Keratinocyte (primary cell): ENCODE results near the gene RPL13. TPM values are rescaled to one million over a fixed set of nuclear protein-coding genes. Genes with fewer than 3 reads are reported as not detected.

Experiments used
- DNase-seq: peaks from one replicate; pipeline ENCODE4 v3.0.0-alpha.2; 2011; ENCODE audit warnings: low read depth, missing footprints, low spot score
- FAIRE-seq: peaks from 2 replicates; lab custom pipeline; 2011; peaks lifted over from hg19 to GRCh38; lab: Jason Lieb, UNC
- H2AFZ ChIP-seq: 2 replicates; pipeline ENCODE4 v1.6.0; 2012; ENCODE audit warnings: low read length, control low read depth, inconsistent platforms; ENCODE audit not compliant: control insufficient read depth
- H3K27ac ChIP-seq: 2 replicates; pipeline ENCODE4 v1.5.1; 2011; ENCODE audit warnings: low read length; ENCODE audit not compliant: control insufficient read depth, insufficient read depth
- H3K27me3 ChIP-seq: 3 replicates; pipeline ENCODE4 v1.6.0; 2011; ENCODE audit warnings: low read length; ENCODE audit not compliant: control insufficient read depth, insufficient read depth; ENCODE audit errors: extremely low read depth
- H3K36me3 ChIP-seq, 2 experiments: 2 replicates in 1 of 2; 3 replicates in 1 of 2; pipeline ENCODE4 v1.5.1; 2011; ENCODE audit warnings: low read length in 2 of 2, mild to moderate bottlenecking in 1 of 2; ENCODE audit not compliant: control insufficient read depth in 2 of 2, insufficient read depth in 2 of 2; ENCODE audit errors: extremely low read depth in 1 of 2
- H3K4me1 ChIP-seq: 3 replicates; pipeline ENCODE4 v1.5.1; 2011; ENCODE audit warnings: low read length; ENCODE audit not compliant: control insufficient read depth, insufficient read depth; ENCODE audit errors: extremely low read depth
- H3K4me2 ChIP-seq: 3 replicates; pipeline ENCODE4 v1.6.0; 2011; ENCODE audit warnings: low read depth, low read length; ENCODE audit not compliant: control insufficient read depth, insufficient read depth; ENCODE audit errors: extremely low read depth
- H3K4me3 ChIP-seq, 3 experiments: fragments of 200-600 bp in 1 of 3; sonication (generic) in 1 of 3; 2 replicates in 2 of 3; 3 replicates in 1 of 3; pipeline ENCODE4 v1.5.1; 2011 to 2016; ENCODE audit warnings: low read length in 3 of 3, mild to moderate bottlenecking in 3 of 3, control low read depth in 2 of 3, inconsistent platforms in 1 of 3, low read depth in 1 of 3, mixed read lengths in 1 of 3, mixed run types in 1 of 3, moderate library complexity in 1 of 3; ENCODE audit not compliant: control insufficient read depth in 2 of 3, insufficient read depth in 2 of 3; ENCODE audit errors: extremely low read depth in 1 of 3
- H3K79me2 ChIP-seq: 2 replicates; pipeline ENCODE4 v1.6.0; 2012; ENCODE audit warnings: low read length; ENCODE audit not compliant: control insufficient read depth, insufficient read depth
- H3K9ac ChIP-seq: 3 replicates; pipeline ENCODE4 v1.6.0; 2011; ENCODE audit warnings: low read length; ENCODE audit not compliant: control insufficient read depth, insufficient read depth; ENCODE audit errors: extremely low read depth
- H3K9me1 ChIP-seq: 3 replicates; pipeline ENCODE4 v1.6.0; 2011; ENCODE audit warnings: low read length; ENCODE audit not compliant: control insufficient read depth, insufficient read depth; ENCODE audit errors: extremely low read depth
- H3K9me3 ChIP-seq: 2 replicates; pipeline ENCODE4 v1.5.1; 2012; ENCODE audit warnings: low read depth, low read length; ENCODE audit not compliant: control insufficient read depth
- H4K20me1 ChIP-seq: 3 replicates; pipeline ENCODE4 v1.6.0; 2011; ENCODE audit warnings: low read length; ENCODE audit not compliant: control insufficient read depth, insufficient read depth; ENCODE audit errors: extremely low read depth
- CTCF ChIP-seq, 3 experiments: IDR thresholded peaks in 1 of 3; conservative IDR thresholded peaks in 1 of 3; optimal IDR thresholded peaks in 1 of 3; 2 replicates in 2 of 3; 3 replicates in 1 of 3; pipeline versions ENCODE3 to v1.5.1; 2011; ENCODE audit warnings: low read length in 3 of 3, mild to moderate bottlenecking in 3 of 3, moderate library complexity in 2 of 3, control low read depth in 1 of 3, inconsistent platforms in 1 of 3; ENCODE audit not compliant: insufficient read depth in 2 of 3; ENCODE audit errors: extremely low read depth in 1 of 3
- EZH2 ChIP-seq: IDR thresholded peaks from one replicate; pipeline ENCODE4 v1.6.1; 2012; ENCODE audit warnings: inconsistent platforms, mild to moderate bottlenecking, low read length, moderate library complexity
- dilution Hi-C: fragments of 300-500 bp; cut with MboI; formaldehyde crosslinking; loops from one replicate; pipeline ENCODE4 v1.7.0; 2020; ENCODE audit warnings: low sequenced_read_pairs; ENCODE audit not compliant: extremely low pct_ligation_motif_present
- polyA plus RNA-seq, 5 experiments: library from polyadenylated mRNA; depleted of rRNA in 3 of 5; stranded (reverse) in 3 of 5; stranded (forward) in 1 of 5; unstranded in 1 of 5; fragments of >200 nt; gene quantifications; 1 replicate in 1 of 5; 2 replicates in 3 of 5; 3 replicates in 1 of 5; pipeline versions ENCODE4 v1.2.1 to v1.2.3, GENCODE V29; 2011 to 2012; ENCODE audit warnings: missing spikeins in 2 of 5, low read depth in 1 of 5, low replicate concordance in 1 of 5

RPL13 gene
- polyA plus RNA-seq, 1 donor (not counting 4 experiments of a cell fraction or from before 2014, with no cell fraction given), result 2,095 TPM

GRCh38 chr16:89545044-89545830, 15.2 kb upstream of the RPL13 start:
- Histone ChIP-seq H3K79me2 (no peaks in the 10 kb centered on the region), H3K9me3 (no peaks in the 10 kb centered on the region), H3K27me3 (no peaks in the 10 kb centered on the region), H3K27ac (no peak overlapping the region), H3K4me1 (no peaks in the 10 kb centered on the region), H3K9me1 (no peaks in the 10 kb centered on the region), H4K20me1 (no peaks in the 10 kb centered on the region), H3K4me3 (no peak overlapping the region), H3K36me3 (peaks cover 24 to 33% of the 10 kb centered on the region in 2 experiments), H3K9ac (no peak overlapping the region), H3K4me2 (no peak overlapping the region), H2AFZ (no peak overlapping the region)
- dilution Hi-C loops, result no loop called here
- TF ChIP-seq CTCF (optimal IDR thresholded peaks at IDR 0.05 in 1 of 3, IDR thresholded peaks at IDR 0.05 in 1 of 3, conservative IDR thresholded peaks at IDR 0.05 in 1 of 3; ENCODE audit: extremely low read depth in 1 of 3, insufficient read depth in 2 of 3, low read length in 3 of 3) (no peak), EZH2 (no peak)
- DNase-seq (no peak), FAIRE-seq (no peak)

- no peaks in the 10 kb centered on the region for H4K20me1 ChIP-seq
- FAIRE-seq (no peak), DNase-seq (no peak)
- H3K9me3 ChIP-seq, result no peaks in the 10 kb centered on the region
- H3K4me1 ChIP-seq, result no peaks in the 10 kb centered on the region
- H3K27me3 ChIP-seq, result no peaks in the 10 kb centered on the region
- no peaks in the 10 kb centered on the region for H3K79me2 ChIP-seq
- H3K27ac ChIP-seq, result no peak overlapping the region
- dilution Hi-C loops, result no loop called here
- no peak for TF ChIP-seq EZH2
- TF ChIP-seq CTCF (optimal IDR thresholded peaks at IDR 0.05 in 1 of 3, IDR thresholded peaks at IDR 0.05 in 1 of 3, conservative IDR thresholded peaks at IDR 0.05 in 1 of 3; ENCODE audit: extremely low read depth in 1 of 3, insufficient read depth in 2 of 3, low read length in 3 of 3), result no peak
- H3K9me1 ChIP-seq, result no peaks in the 10 kb centered on the region
- no peak overlapping the region for H2AFZ ChIP-seq
- H3K4me3 ChIP-seq, result no peak overlapping the region
- H3K36me3 ChIP-seq, result peaks cover 24 to 36% of the 10 kb centered on the region in 2 experiments
- H3K4me2 ChIP-seq, result no peak overlapping the region
- no peak overlapping the region for H3K9ac ChIP-seq
Measured at GRCh38 chr16:89545831-89546574, 14.5 kb upstream of the RPL13 start.
